Neural cell (in vitro differentiated cells): ENCODE results near the gene TMEM121B. TPM values are rescaled to one million over a fixed set of nuclear protein-coding genes. Genes with fewer than 3 reads are reported as not detected.

Experiments
- H2AFZ ChIP-seq: fragments of 200-600, 300-800 bp; sonication (generic), shearing (Covaris generic); 2 replicates; pipeline ENCODE4 v1.6.0; 2014; ENCODE audit warnings: low read depth, mild to moderate bottlenecking, antibody characterized with exemption, low read length, moderate library complexity
- H3F3A ChIP-seq: fragments of 200-600 bp; shearing (Covaris generic); 2 replicates; pipeline ENCODE4 v1.6.1; 2016; ENCODE audit warnings: mild to moderate bottlenecking, moderate library complexity, mixed read lengths, antibody characterized with exemption, low read length; ENCODE audit not compliant: insufficient read depth, poor library complexity, severe bottlenecking
- H3K27ac ChIP-seq: fragments of 200-600, 300-800 bp; sonication (generic), shearing (Covaris generic); 2 replicates; pipeline ENCODE4 v1.5.1; 2014; ENCODE audit warnings: mild to moderate bottlenecking, low read length, moderate library complexity
- H3K27me3 ChIP-seq: fragments of 300-800, 200-600 bp; sonication (generic), shearing (Covaris generic); 2 replicates; pipeline ENCODE4 v1.6.0; 2014; ENCODE audit warnings: mild to moderate bottlenecking, low read depth, low read length, moderate library complexity; ENCODE audit not compliant: insufficient read depth
- H3K36me3 ChIP-seq: fragments of 300-800, 200-600 bp; sonication (generic), shearing (Covaris generic); 2 replicates; pipeline ENCODE4 v1.5.1; 2014; ENCODE audit warnings: mild to moderate bottlenecking, antibody characterized with exemption, low read length, moderate library complexity; ENCODE audit not compliant: insufficient read depth
- H3K4me2 ChIP-seq: fragments of 300-800, 200-600 bp; sonication (generic), shearing (Covaris generic); 2 replicates; pipeline ENCODE4 v1.6.0; 2014; ENCODE audit warnings: mild to moderate bottlenecking, low read length
- H3K4me3 ChIP-seq: fragments of 300-800, 200-600 bp; sonication (generic), shearing (Covaris generic); 2 replicates; pipeline ENCODE4 v1.5.1; 2014; ENCODE audit warnings: mild to moderate bottlenecking, low read length, moderate library complexity
- H3K79me2 ChIP-seq: fragments of 200-600 bp; shearing (Covaris generic); replicated peaks from 2 replicates; pipeline ENCODE4 v1.6.0; 2014; ENCODE audit warnings: mild to moderate bottlenecking, low read length, moderate library complexity; ENCODE audit not compliant: insufficient read depth
- H3K9ac ChIP-seq: fragments of 300-800, 200-600 bp; sonication (generic), shearing (Covaris generic); 2 replicates; pipeline ENCODE4 v1.6.1; 2016; ENCODE audit warnings: mild to moderate bottlenecking, low read length, mixed read lengths
- H3K9me2 ChIP-seq: fragments of 200-600 bp; shearing (Covaris generic); 2 replicates; pipeline ENCODE4 v1.6.1; 2016; ENCODE audit warnings: mild to moderate bottlenecking, low read length, mixed read lengths; ENCODE audit not compliant: insufficient read depth
- H3K9me3 ChIP-seq: fragments of 200-600, 300-800 bp; sonication (generic), shearing (Covaris generic); 2 replicates; pipeline ENCODE4 v1.6.1; 2016; ENCODE audit warnings: mild to moderate bottlenecking, mixed run types, low read length, moderate library complexity, mixed read lengths
- H4K20me1 ChIP-seq: fragments of 200-600 bp; shearing (Covaris generic); 2 replicates; pipeline ENCODE4 v1.6.1; 2016; ENCODE audit warnings: mild to moderate bottlenecking, mixed run types; ENCODE audit not compliant: insufficient read depth
- CTCF ChIP-seq: fragments of 450-650 bp; IDR thresholded peaks from 2 replicates; pipeline ENCODE4 v1.5.1; 2014; ENCODE audit warnings: antibody characterized with exemption, mild to moderate bottlenecking, moderate library complexity; ENCODE audit not compliant: poor library complexity, severe bottlenecking
- EP300 ChIP-seq: fragments of 450-650 bp; conservative IDR thresholded peaks from 2 replicates; pipeline ENCODE4 v1.6.1; 2014; ENCODE audit warnings: antibody characterized with exemption, mild to moderate bottlenecking, moderate library complexity; ENCODE audit not compliant: poor library complexity, severe bottlenecking
- EZH2 ChIP-seq: fragments of 200-600, 300-800 bp; shearing (Covaris generic), sonication (generic); IDR thresholded peaks from 2 replicates; pipeline ENCODE4 v1.6.1; 2014; ENCODE audit warnings: antibody characterized with exemption, low read length, borderline replicate concordance, mild to moderate bottlenecking; ENCODE audit not compliant: insufficient read depth, poor library complexity, severe bottlenecking
- MXI1 ChIP-seq: fragments of 450-650 bp; conservative IDR thresholded peaks from 2 replicates; pipeline ENCODE4 v1.6.1; 2014; ENCODE audit warnings: antibody characterized with exemption, mild to moderate bottlenecking; ENCODE audit not compliant: poor library complexity, severe bottlenecking
- POLR2AphosphoS5 ChIP-seq: IDR thresholded peaks from 2 replicates; pipeline ENCODE4 v1.6.1; 2012
- RAD21 ChIP-seq: fragments of 450-650 bp; conservative IDR thresholded peaks from 2 replicates; pipeline ENCODE4 v1.6.1; 2014; ENCODE audit warnings: antibody characterized with exemption, mild to moderate bottlenecking, moderate library complexity
- REST ChIP-seq: IDR thresholded peaks from 2 replicates; pipeline ENCODE4 v1.6.1; 2012; ENCODE audit warnings: borderline replicate concordance
- SMC3 ChIP-seq: fragments of 450-650 bp; conservative IDR thresholded peaks from 2 replicates; pipeline ENCODE4 v1.6.1; 2014; ENCODE audit warnings: antibody characterized with exemption, mild to moderate bottlenecking, moderate library complexity; ENCODE audit not compliant: poor library complexity
- TAF1 ChIP-seq: IDR thresholded peaks from 2 replicates; pipeline ENCODE4 v1.6.1; 2012; ENCODE audit warnings: low read depth
- polyA plus RNA-seq: library from polyadenylated mRNA; depleted of rRNA; stranded (reverse); fragments of >200 nt; gene quantifications from 2 replicates; pipeline ENCODE4 v1.2.3, GENCODE V29; 2014

TMEM121B gene
- polyA plus RNA-seq, 1 donor from 2014 or later, result 15.8 TPM

GRCh38 chr22:17130199-17130598 is 9.0 kb upstream of the TMEM121B start:
- no peak overlapping the region for H2AFZ ChIP-seq
- H3K27ac ChIP-seq, result no peak overlapping the region
- H3K4me3 ChIP-seq, result no peak overlapping the region
- H3K4me2 ChIP-seq, result no peak overlapping the region
- H4K20me1 ChIP-seq, result no peaks in the 10 kb centered on the region
- H3K79me2 ChIP-seq, result no peaks in the 10 kb centered on the region
- H3K9me2 ChIP-seq, result no peaks in the 10 kb centered on the region
- no peaks in the 10 kb centered on the region for H3K9me3 ChIP-seq
- H3F3A ChIP-seq, result no peaks in the 10 kb centered on the region
- no peak for TF ChIP-seq SMC3
- no peak for TF ChIP-seq RAD21
- TF ChIP-seq EP300, result no peak
- TF ChIP-seq TAF1, result no peak
- TF ChIP-seq POLR2AphosphoS5, result no peak
- TF ChIP-seq EZH2, result no peak
- TF ChIP-seq CTCF, result no peak
- no peak for TF ChIP-seq MXI1
- TF ChIP-seq REST, result no peak
- H3K9ac ChIP-seq, result no peak overlapping the region
- no peaks in the 10 kb centered on the region for H3K36me3 ChIP-seq
- H3K27me3 ChIP-seq, result no peaks in the 10 kb centered on the region

- Histone ChIP-seq H3K9me2 (no peaks in the 10 kb centered on the region), H3K9ac (peak overlapping the region; percentile 85), H3K4me2 (no peak overlapping the region), H2AFZ (no peak overlapping the region), H3K27me3 (no peaks in the 10 kb centered on the region), H3K36me3 (no peaks in the 10 kb centered on the region), H3K27ac (peak overlapping the region; percentile 62), H3F3A (no peaks in the 10 kb centered on the region), H3K9me3 (no peaks in the 10 kb centered on the region), H3K79me2 (peaks cover 7% of the 10 kb centered on the region), H3K4me3 (peak overlapping the region; percentile 76), H4K20me1 (no peaks in the 10 kb centered on the region)
- TF ChIP-seq MXI1 (peak; percentile 64), RAD21 (no peak)
Observed at GRCh38 chr22:17120711-17121232, 388 bp downstream of the TMEM121B start.
